Activated CD8-positive, alpha-beta T cell treated with anti-CD3 and anti-CD28 coated beads, Interleukin-2, amount 10 ng/mL, durations not matched to agents 7 days and 5 days (primary cell): ENCODE results near the gene SLC9A9. TPM values are rescaled to one million over a fixed set of nuclear protein-coding genes. Genes with fewer than 3 reads are reported as not detected.
"Not testable (repeated sequence)": the region's sequence is repeated elsewhere in the genome, so short reads cannot be mapped to it uniquely, and the experiment has no call there.

ENCODE experiments used
- ATAC-seq: fragments of 150-1000 bp; cut with Tn5 transposase; one replicate; pipeline ENCODE4 v1.10.0; 2021; ENCODE audit warnings: moderate library complexity
- CTCF ChIA-PET: fragments of 350-600 bp; sonication (Branson Sonifier 250); formaldehyde crosslinking; loops from one replicate; lab custom pipeline; 2021; ENCODE audit warnings: antibody characterized with exemption; lab: Charles Lee
- POLR2A ChIA-PET: fragments of 350-600 bp; sonication (Branson Sonifier 250); formaldehyde crosslinking; loops from one replicate; lab custom pipeline; 2021; ENCODE audit warnings: antibody characterized with exemption; lab: Charles Lee
- DNase-seq: peaks from one replicate; pipeline ENCODE4 v3.0.0-alpha.2; 2020
- H3K27ac Mint-ChIP-seq: one replicate; pipeline ENCODE4 v1.8.0; 2021; ENCODE audit warnings: mild to moderate bottlenecking, mixed read lengths
- H3K27me3 Mint-ChIP-seq: one replicate; pipeline ENCODE4 v1.8.0; 2021; ENCODE audit warnings: low read depth, mixed read lengths
- H3K36me3 Mint-ChIP-seq: one replicate; pipeline ENCODE4 v1.8.0; 2021; ENCODE audit warnings: low read depth, mixed read lengths
- H3K4me1 Mint-ChIP-seq: one replicate; pipeline ENCODE4 v1.8.0; 2021; ENCODE audit warnings: low read depth, mixed read lengths
- H3K4me3 Mint-ChIP-seq: one replicate; pipeline ENCODE4 v1.8.0; 2021; ENCODE audit warnings: mild to moderate bottlenecking, mixed read lengths
- H3K9me3 Mint-ChIP-seq: one replicate; pipeline ENCODE4 v1.8.0; 2022; ENCODE audit warnings: mixed read lengths; ENCODE audit not compliant: insufficient read depth
- total RNA-seq, 2 experiments: library from RNA; stranded (reverse); gene quantifications; one replicate each; pipeline ENCODE4 v1.2.3, GENCODE V29; 2021

SLC9A9 gene
- total RNA-seq, 2 experiments from 2014 or later: 6.6 to 7.4 TPM

- ATAC-seq (no peak), DNase-seq (no peak)
- H3K27ac Mint-ChIP-seq: no peak overlapping the region
- peaks cover 19% of the 10 kb centered on the region for H3K4me1 Mint-ChIP-seq
- POLR2A ChIA-PET: no interaction called here
- no peaks in the 10 kb centered on the region for H3K36me3 Mint-ChIP-seq
- no peaks in the 10 kb centered on the region for H3K27me3 Mint-ChIP-seq
- CTCF ChIA-PET: interaction anchor here (0.6 to 3.3 kb wide), 2 partner anchors 8 to 320 kb away, joined by 3 to 16 read pairs; no protein-coding TSS in a partner anchor
- H3K4me3 Mint-ChIP-seq: no peak overlapping the region
- H3K9me3 Mint-ChIP-seq: no peaks in the 10 kb centered on the region
These were observed 406.6 kb downstream of the SLC9A9 start for GRCh38 chr3:143441516-143442171.

GRCh38 chr3:143439817-143440216, 408.5 kb downstream of the SLC9A9 start:
- POLR2A ChIA-PET: no interaction called here
- Mint-ChIP-seq H3K4me1 (peaks cover 16% of the 10 kb centered on the region), H3K27me3 (no peaks in the 10 kb centered on the region), H3K36me3 (no peaks in the 10 kb centered on the region), H3K4me3 (no peak overlapping the region), H3K9me3 (no peaks in the 10 kb centered on the region), H3K27ac (no peak overlapping the region)
- CTCF ChIA-PET: no interaction called here
- DNase-seq (no peak), ATAC-seq (no peak)

- H3K36me3 Mint-ChIP-seq: no peaks in the 10 kb centered on the region
- H3K4me1 Mint-ChIP-seq: no peaks in the 10 kb centered on the region
- no peak overlapping the region for H3K27ac Mint-ChIP-seq
- no peaks in the 10 kb centered on the region for H3K27me3 Mint-ChIP-seq
- H3K4me3 Mint-ChIP-seq: no peak overlapping the region
- ATAC-seq (no peak), DNase-seq (no peak)
- CTCF ChIA-PET: interaction anchor here (0.9 kb wide), 1 partner anchor 317 kb away, joined by 4 read pairs; no protein-coding TSS in a partner anchor
- H3K9me3 Mint-ChIP-seq: no peaks in the 10 kb centered on the region
- POLR2A ChIA-PET: no interaction called here
These were observed 410.9 kb downstream of the SLC9A9 start for GRCh38 chr3:143437405-143437804.

- no peak for ATAC-seq
- CTCF ChIA-PET: interaction anchor here (1.4 kb wide), 1 partner anchor 10 kb away, joined by 3 read pairs; no protein-coding TSS in a partner anchor
These were observed 411.9 kb downstream of the SLC9A9 start for GRCh38 chr3:143436231-143436930.

GRCh38 chr3:143433787-143434378, 414.4 kb downstream of the SLC9A9 start:
- no peaks in the 10 kb centered on the region for H3K9me3 Mint-ChIP-seq
- no peak overlapping the region for H3K27ac Mint-ChIP-seq
- H3K4me1 Mint-ChIP-seq: no peaks in the 10 kb centered on the region
- H3K36me3 Mint-ChIP-seq: no peaks in the 10 kb centered on the region
- no peaks in the 10 kb centered on the region for H3K27me3 Mint-ChIP-seq
- ChIA-PET CTCF (interaction anchor here (0.8 to 2.3 kb wide), 17 partner anchors 9 to 313 kb away, joined by 3 to 16 read pairs (median 3); no protein-coding TSS in a partner anchor), POLR2A (interaction anchor here (0.6 kb wide), 1 partner anchor 313 kb away, joined by 3 read pairs; no protein-coding TSS in a partner anchor)
- H3K4me3 Mint-ChIP-seq: no peak overlapping the region
- no peak for ATAC-seq
- DNase-seq: no peak

More at GRCh38 chr3:143436231-143436930, 411.9 kb downstream of the SLC9A9 start:
- H3K9me3 Mint-ChIP-seq: no peaks in the 10 kb centered on the region
- no peak overlapping the region for H3K27ac Mint-ChIP-seq
- H3K4me1 Mint-ChIP-seq: no peaks in the 10 kb centered on the region
- no peaks in the 10 kb centered on the region for H3K36me3 Mint-ChIP-seq
- DNase-seq: no peak
- H3K4me3 Mint-ChIP-seq: no peak overlapping the region
- H3K27me3 Mint-ChIP-seq: no peaks in the 10 kb centered on the region
- POLR2A ChIA-PET: no interaction called here

GRCh38 chr3:143431298-143431697, 417.0 kb downstream of the SLC9A9 start:
- ATAC-seq, H3K27ac Mint-ChIP-seq, H3K9me3 Mint-ChIP-seq, H3K36me3 Mint-ChIP-seq, POLR2A ChIA-PET, H3K4me3 Mint-ChIP-seq, H3K4me1 Mint-ChIP-seq, H3K27me3 Mint-ChIP-seq, DNase-seq: not testable (repeated sequence)
- CTCF ChIA-PET: interaction anchor here (1.4 kb wide), 2 partner anchors 12 to 68 kb away, joined by 3 read pairs; no protein-coding TSS in a partner anchor

- DNase-seq (no peak), ATAC-seq (no peak)
- Mint-ChIP-seq H3K27ac (no peak overlapping the region), H3K27me3 (no peaks in the 10 kb centered on the region), H3K36me3 (no peaks in the 10 kb centered on the region), H3K9me3 (no peaks in the 10 kb centered on the region), H3K4me3 (no peak overlapping the region), H3K4me1 (no peaks in the 10 kb centered on the region)
- ChIA-PET CTCF (interaction anchor here (1.4 kb wide), 1 partner anchor 13 kb away, joined by 3 read pairs; no protein-coding TSS in a partner anchor), POLR2A (no interaction called here)
These were observed 417.7 kb downstream of the SLC9A9 start for GRCh38 chr3:143430568-143430967.

GRCh38 chr3:143429628-143430514, 418.4 kb downstream of the SLC9A9 start:
- ATAC-seq (no peak), DNase-seq (no peak)
- Mint-ChIP-seq H3K27me3 (no peaks in the 10 kb centered on the region), H3K4me1 (no peaks in the 10 kb centered on the region), H3K36me3 (no peaks in the 10 kb centered on the region), H3K27ac (no peak overlapping the region), H3K4me3 (no peak overlapping the region), H3K9me3 (no peaks in the 10 kb centered on the region)
- ChIA-PET CTCF (interaction anchor here (1.4 kb wide), 1 partner anchor 14 kb away, joined by 3 read pairs; no protein-coding TSS in a partner anchor), POLR2A (no interaction called here)

- peaks cover 10% of the 10 kb centered on the region for H3K4me1 Mint-ChIP-seq
- no peaks in the 10 kb centered on the region for H3K36me3 Mint-ChIP-seq
- H3K9me3 Mint-ChIP-seq: no peaks in the 10 kb centered on the region
- DNase-seq (no peak), ATAC-seq (no peak)
- no peak overlapping the region for H3K27ac Mint-ChIP-seq
- ChIA-PET CTCF (interaction anchor here (1.7 kb wide), 1 partner anchor 65 kb away, joined by 3 read pairs; no protein-coding TSS in a partner anchor), POLR2A (no interaction called here)
- H3K4me3 Mint-ChIP-seq: no peak overlapping the region
- no peaks in the 10 kb centered on the region for H3K27me3 Mint-ChIP-seq
These were observed 420.0 kb downstream of the SLC9A9 start for GRCh38 chr3:143428294-143428693.

- Mint-ChIP-seq H3K27me3 (no peaks in the 10 kb centered on the region), H3K4me1 (peaks cover 10% of the 10 kb centered on the region), H3K4me3 (no peak overlapping the region), H3K9me3 (no peaks in the 10 kb centered on the region), H3K36me3 (no peaks in the 10 kb centered on the region), H3K27ac (no peak overlapping the region)
- ChIA-PET POLR2A (no interaction called here), CTCF (interaction anchor here (1.7 kb wide), 1 partner anchor 64 kb away, joined by 3 read pairs; no protein-coding TSS in a partner anchor)
- ATAC-seq (no peak), DNase-seq (no peak)
These were observed 420.6 kb downstream of the SLC9A9 start for GRCh38 chr3:143427631-143428030.

- H3K36me3 Mint-ChIP-seq: no peaks in the 10 kb centered on the region
- peaks cover 6% of the 10 kb centered on the region for H3K27me3 Mint-ChIP-seq
- no peak overlapping the region for H3K4me3 Mint-ChIP-seq
- peaks cover 10% of the 10 kb centered on the region for H3K4me1 Mint-ChIP-seq
- ATAC-seq (no peak), DNase-seq (no peak)
- ChIA-PET POLR2A (no interaction called here), CTCF (interaction anchor here (1.0 to 1.6 kb wide), 4 partner anchors 9 to 304 kb away, joined by 3 to 6 read pairs (median 4); no protein-coding TSS in a partner anchor)
- no peaks in the 10 kb centered on the region for H3K9me3 Mint-ChIP-seq
- H3K27ac Mint-ChIP-seq: no peak overlapping the region
These were observed 423.4 kb downstream of the SLC9A9 start for GRCh38 chr3:143424874-143425273.
